Measurements from ENCODE around the gene ANXA3. TPM values are rescaled to one million over a fixed set of nuclear protein-coding genes. Genes with fewer than 3 reads are reported as not detected.

Gene ANXA3
- total RNA-seq, 6 donors from 2014 or later, result 113 to 484 (median 269) TPM

DNA sequence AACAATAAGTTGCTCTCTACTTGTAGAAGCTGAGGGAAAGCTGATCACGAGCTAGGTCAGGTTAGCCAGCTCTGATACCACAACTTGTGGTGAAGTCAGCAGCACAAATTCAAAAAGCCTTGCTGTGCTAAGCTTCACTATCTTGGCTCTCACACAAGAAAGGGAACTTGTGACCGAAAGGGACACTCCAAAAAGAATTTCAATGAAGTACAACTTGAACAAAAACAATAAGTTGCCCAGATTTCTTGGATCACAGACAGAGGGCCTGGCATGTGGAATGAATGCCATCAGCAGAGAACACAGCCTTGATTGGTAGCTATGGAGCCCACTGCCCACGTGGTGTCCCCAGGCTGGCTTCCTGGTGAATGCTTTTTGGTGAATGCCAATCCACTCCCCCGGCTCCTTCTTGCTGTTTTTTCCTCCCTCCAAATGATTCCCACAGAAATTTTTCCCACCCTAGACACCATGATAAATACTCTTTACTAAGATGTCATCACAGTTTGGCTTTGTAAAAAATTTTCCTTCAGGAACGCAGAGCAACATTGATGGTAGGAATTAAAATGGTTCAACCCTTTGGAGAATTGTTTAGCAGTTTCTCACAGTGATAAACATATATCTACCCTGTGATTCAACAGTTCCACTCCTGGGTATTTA lies 82.6 kb downstream of the ANXA3 start:
- WGBS, 2 donors, result 60 to 67% methylated on average over 5 of the region's 5 CpGs
- Histone ChIP-seq H3K4me1 (peaks cover 0 to 20% (median 4%) of the 10 kb centered on the region in 4 donors), H3K27me3 (no peaks in the 10 kb centered on the region), H3K36me3 (no peaks in the 10 kb centered on the region), H3K4me3 (no peak overlapping the region), H3K9me3 (no peaks in the 10 kb centered on the region), H3K27ac (peak overlapping the region in 2 of 4 donors; percentile 10 to 40)
- no peak for TF ChIP-seq EP300 (IDR thresholded peaks at IDR 0.05)
- no peak for TF ChIP-seq CTCF (IDR thresholded peaks at IDR 0.05)
- TF ChIP-seq POLR2AphosphoS5 (IDR thresholded peaks at IDR 0.05), result no peak
- no peak for TF ChIP-seq POLR2A (IDR thresholded peaks at IDR 0.05)
- DNase-seq (peak in 1 of 2 donors; percentile 31), ATAC-seq (ENCODE audit: low FRiP score in 2 of 2) (peak; percentile 27 to 65)

DNA sequence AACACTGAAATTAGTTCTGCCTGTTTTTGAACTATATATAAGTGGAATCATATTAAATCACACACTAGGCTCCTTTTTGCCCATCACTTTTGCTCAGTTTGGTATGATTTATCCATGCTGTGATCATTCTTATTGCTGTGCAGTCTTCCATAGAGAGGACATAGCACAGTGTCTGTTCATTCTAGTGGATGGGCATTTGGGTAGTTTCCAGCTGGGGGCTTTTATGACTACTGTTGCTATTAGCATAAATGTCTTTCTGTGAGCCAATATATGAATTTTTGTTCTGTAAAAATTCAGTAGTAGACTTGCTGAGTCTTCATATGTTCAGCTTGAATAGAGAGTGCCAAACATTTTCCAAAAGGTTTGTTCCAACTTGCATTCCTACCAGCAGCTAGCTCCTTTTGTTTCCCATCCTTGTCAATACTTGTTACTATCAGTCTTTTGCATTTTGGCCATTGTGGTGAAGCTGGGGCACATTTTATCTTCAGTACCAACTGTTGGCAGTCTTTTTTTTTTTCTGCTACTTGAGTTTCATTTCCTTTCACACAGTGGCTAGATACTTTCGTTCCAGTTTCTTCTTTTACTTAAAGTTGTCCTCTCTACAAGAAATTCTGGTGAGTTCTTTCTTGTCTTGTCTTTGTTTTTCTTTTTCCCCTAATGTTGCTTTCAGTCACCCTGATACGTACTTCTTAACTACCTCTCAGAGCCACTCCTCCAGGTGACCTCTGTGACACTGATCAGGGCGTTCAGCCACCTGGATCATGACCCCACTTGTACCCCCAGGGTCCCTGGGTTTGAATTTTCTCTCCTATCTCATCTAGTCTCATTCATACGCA lies 87.0 kb downstream of the ANXA3 start:
- no peaks in the 10 kb centered on the region for H3K27me3 ChIP-seq
- no peaks in the 10 kb centered on the region for H3K9me3 ChIP-seq
- H3K27ac ChIP-seq, result peak overlapping the region in 1 of 4 donors; percentile 43
- H3K4me3 ChIP-seq, result no peak overlapping the region
- no peak for DNase-seq
- TF ChIP-seq POLR2A (IDR thresholded peaks at IDR 0.05), result no peak
- 74 to 79% methylated on average over 4 of the region's 4 CpGs for WGBS, 2 donors
- no peak for ATAC-seq (ENCODE audit: low FRiP score in 2 of 2)
- H3K36me3 ChIP-seq, result no peaks in the 10 kb centered on the region
- peaks cover 0 to 7% (median 1%) of the 10 kb centered on the region in 4 donors for H3K4me1 ChIP-seq

- WGBS, 2 donors, result 73 to 95% methylated on average over 1 of the region's 1 CpG
- ATAC-seq (ENCODE audit: low FRiP score in 2 of 2), result no peak
- H3K27me3 ChIP-seq, result no peaks in the 10 kb centered on the region
- TF ChIP-seq CTCF (IDR thresholded peaks at IDR 0.05) (no peak), POLR2A (IDR thresholded peaks at IDR 0.05) (no peak), EP300 (IDR thresholded peaks at IDR 0.05) (no peak), POLR2AphosphoS5 (IDR thresholded peaks at IDR 0.05) (no peak)
- H3K4me1 ChIP-seq, result peaks cover 10 to 15% (median 12%) of the 10 kb centered on the region in 4 donors
- H3K9me3 ChIP-seq, result no peaks in the 10 kb centered on the region
- H3K27ac ChIP-seq, result no peak overlapping the region
- H3K4me3 ChIP-seq, result no peak overlapping the region
- no peaks in the 10 kb centered on the region for H3K36me3 ChIP-seq
- no peak for DNase-seq
Measured at GRCh38 chr4:78640714-78641113, 89.1 kb downstream of the ANXA3 start.

- peaks cover 23 to 27% (median 25%) of the 10 kb centered on the region in 4 donors for H3K4me1 ChIP-seq
Measured at GRCh38 chr4:78642934-78643333, 91.4 kb downstream of the ANXA3 start.

GRCh38 chr4:78644063-78644691 lies 92.6 kb downstream of the ANXA3 start:
- no peaks in the 10 kb centered on the region for H3K9me3 ChIP-seq
- no peak for DNase-seq
- H3K36me3 ChIP-seq, result no peaks in the 10 kb centered on the region
- H3K4me3 ChIP-seq, result no peak overlapping the region
- H3K27ac ChIP-seq, result no peak overlapping the region
- H3K4me1 ChIP-seq, result peaks cover 24 to 32% (median 25%) of the 10 kb centered on the region in 4 donors
- TF ChIP-seq POLR2AphosphoS5 (IDR thresholded peaks at IDR 0.05) (no peak), CTCF (IDR thresholded peaks at IDR 0.05) (no peak), EP300 (IDR thresholded peaks at IDR 0.05) (no peak), POLR2A (IDR thresholded peaks at IDR 0.05) (no peak)
- no peak for ATAC-seq (ENCODE audit: low FRiP score in 2 of 2)
- H3K27me3 ChIP-seq, result no peaks in the 10 kb centered on the region

More at GRCh38 chr4:78642934-78643333, 91.4 kb downstream of the ANXA3 start:
- H3K27ac ChIP-seq, result no peak overlapping the region
- no peaks in the 10 kb centered on the region for H3K27me3 ChIP-seq
- WGBS, 2 donors, result 65 to 88% methylated on average over 2 of the region's 2 CpGs
- TF ChIP-seq POLR2AphosphoS5 (IDR thresholded peaks at IDR 0.05) (no peak), POLR2A (IDR thresholded peaks at IDR 0.05) (no peak)
- no peaks in the 10 kb centered on the region for H3K9me3 ChIP-seq
- H3K4me3 ChIP-seq, result no peak overlapping the region
- no peak for ATAC-seq (ENCODE audit: low FRiP score in 2 of 2)
- H3K36me3 ChIP-seq, result no peaks in the 10 kb centered on the region
- DNase-seq, result no peak
